ENCODE results near the gene ACADS. TPM values are rescaled to one million over a fixed set of nuclear protein-coding genes. Genes with fewer than 3 reads are reported as not detected.

ACADS gene
- total RNA-seq, 1 experiment from 2014 or later, result 12.5 TPM

- no peak for TF ChIP-seq CTCF (IDR thresholded peaks at IDR 0.05; ENCODE audit: insufficient read depth in 1 of 2, low read depth in 1 of 2, low read length in 1 of 2, severe bottlenecking in 1 of 2, unreplicated experiment in 1 of 2)
- no peak overlapping the region for H3K27ac Mint-ChIP-seq (ENCODE audit: unreplicated experiment)
- no peak for DNase-seq
- H3K4me3 ChIP-seq (ENCODE audit: low read depth, low read length), result no peak overlapping the region
- no peaks in the 10 kb centered on the region for H3K36me3 Mint-ChIP-seq (ENCODE audit: insufficient read depth, unreplicated experiment)
- ChIA-PET CTCF (interaction anchor here (0.6 to 0.7 kb wide), 2 partner anchors 103 to 223 kb away, joined by 4 read pairs; no protein-coding TSS in a partner anchor), POLR2A (no interaction called here)
- H3K36me3 ChIP-seq (ENCODE audit: control insufficient read depth, insufficient read depth, low read length), result no peaks in the 10 kb centered on the region
- H3K27me3 ChIP-seq (replicated peaks; ENCODE audit: control insufficient read depth, insufficient read depth, low read length), result no peaks in the 10 kb centered on the region
- no peaks in the 10 kb centered on the region for H3K9me3 Mint-ChIP-seq (ENCODE audit: unreplicated experiment)
- no TSS peak for BruUV-seq (replicated peaks)
- H3K4me1 Mint-ChIP-seq (ENCODE audit: low read depth, unreplicated experiment), result no peaks in the 10 kb centered on the region
- no peaks in the 10 kb centered on the region for H3K4me1 ChIP-seq
- intact Hi-C loops (cut with micrococcal nuclease; ENCODE audit: unreplicated experiment), result no loop called here
- H3K9me3 ChIP-seq, result no peaks in the 10 kb centered on the region
- H3K4me3 Mint-ChIP-seq (ENCODE audit: unreplicated experiment), result no peak overlapping the region
- H3K27me3 Mint-ChIP-seq (ENCODE audit: insufficient read depth, unreplicated experiment), result no peaks in the 10 kb centered on the region
Observed at GRCh38 chr12:120750806-120751205, 25.2 kb downstream of the ACADS start.

- H3K4me1 ChIP-seq, result no peaks in the 10 kb centered on the region
- CTCF ChIA-PET, result interaction anchor here (0.7 kb wide), 1 partner anchor 223 kb away, joined by 4 read pairs; no protein-coding TSS in a partner anchor
- no peaks in the 10 kb centered on the region for H3K4me1 Mint-ChIP-seq (ENCODE audit: low read depth, unreplicated experiment)
- no TSS peak for BruUV-seq (replicated peaks)
- H3K36me3 Mint-ChIP-seq (ENCODE audit: insufficient read depth, unreplicated experiment), result no peaks in the 10 kb centered on the region
- intact Hi-C loops (cut with micrococcal nuclease; ENCODE audit: unreplicated experiment), result no loop called here
- no peaks in the 10 kb centered on the region for H3K27me3 ChIP-seq (replicated peaks; ENCODE audit: control insufficient read depth, insufficient read depth, low read length)
- H3K4me3 ChIP-seq (ENCODE audit: low read depth, low read length), result no peak overlapping the region
- H3K27ac Mint-ChIP-seq (ENCODE audit: unreplicated experiment), result no peak overlapping the region
- DNase-seq, result no peak
- TF ChIP-seq CTCF (IDR thresholded peaks at IDR 0.05; ENCODE audit: insufficient read depth in 1 of 2, low read depth in 1 of 2, low read length in 1 of 2, severe bottlenecking in 1 of 2, unreplicated experiment in 1 of 2), result no peak
- H3K27me3 Mint-ChIP-seq (ENCODE audit: insufficient read depth, unreplicated experiment), result no peaks in the 10 kb centered on the region
- H3K36me3 ChIP-seq (ENCODE audit: control insufficient read depth, insufficient read depth, low read length), result no peaks in the 10 kb centered on the region
- no peaks in the 10 kb centered on the region for H3K9me3 ChIP-seq
- H3K9me3 Mint-ChIP-seq (ENCODE audit: unreplicated experiment), result no peaks in the 10 kb centered on the region
- POLR2A ChIA-PET, result no interaction called here
- H3K4me3 Mint-ChIP-seq (ENCODE audit: unreplicated experiment), result no peak overlapping the region
Observed at GRCh38 chr12:120751389-120751788, 25.8 kb downstream of the ACADS start.

GRCh38 chr12:120754792-120755191, 29.2 kb downstream of the ACADS start:
- ChIA-PET CTCF (no interaction called here), POLR2A (no interaction called here)
- Histone ChIP-seq H3K36me3 (ENCODE audit: control insufficient read depth, insufficient read depth, low read length) (no peaks in the 10 kb centered on the region), H3K9me3 (no peaks in the 10 kb centered on the region), H3K4me1 (no peaks in the 10 kb centered on the region), H3K4me3 (ENCODE audit: low read depth, low read length) (no peak overlapping the region), H3K27me3 (replicated peaks; ENCODE audit: control insufficient read depth, insufficient read depth, low read length) (no peaks in the 10 kb centered on the region)
- intact Hi-C loops (cut with micrococcal nuclease; ENCODE audit: unreplicated experiment), result no loop called here
- Mint-ChIP-seq H3K36me3 (ENCODE audit: insufficient read depth, unreplicated experiment) (peaks cover 7% of the 10 kb centered on the region), H3K27ac (ENCODE audit: unreplicated experiment) (no peak overlapping the region), H3K27me3 (ENCODE audit: insufficient read depth, unreplicated experiment) (no peaks in the 10 kb centered on the region), H3K4me3 (ENCODE audit: unreplicated experiment) (no peak overlapping the region), H3K4me1 (ENCODE audit: low read depth, unreplicated experiment) (no peaks in the 10 kb centered on the region), H3K9me3 (ENCODE audit: unreplicated experiment) (no peaks in the 10 kb centered on the region)
- no TSS peak for BruUV-seq (replicated peaks)
- no peak for TF ChIP-seq CTCF (IDR thresholded peaks at IDR 0.05; ENCODE audit: insufficient read depth in 1 of 2, low read depth in 1 of 2, low read length in 1 of 2, severe bottlenecking in 1 of 2, unreplicated experiment in 1 of 2)
- DNase-seq, result no peak

All from Caco-2 (cell line).